ENCODE data around the gene RABEP1. TPM values are rescaled to one million over a fixed set of nuclear protein-coding genes. Genes with fewer than 3 reads are reported as not detected.
"Not testable (repeated sequence)": the region's sequence is repeated elsewhere in the genome, so short reads cannot be mapped to it uniquely, and the experiment has no call there.

The RABEP1 gene
- total RNA-seq, 1 donor from 2014 or later, result 15.1 TPM

DNA sequence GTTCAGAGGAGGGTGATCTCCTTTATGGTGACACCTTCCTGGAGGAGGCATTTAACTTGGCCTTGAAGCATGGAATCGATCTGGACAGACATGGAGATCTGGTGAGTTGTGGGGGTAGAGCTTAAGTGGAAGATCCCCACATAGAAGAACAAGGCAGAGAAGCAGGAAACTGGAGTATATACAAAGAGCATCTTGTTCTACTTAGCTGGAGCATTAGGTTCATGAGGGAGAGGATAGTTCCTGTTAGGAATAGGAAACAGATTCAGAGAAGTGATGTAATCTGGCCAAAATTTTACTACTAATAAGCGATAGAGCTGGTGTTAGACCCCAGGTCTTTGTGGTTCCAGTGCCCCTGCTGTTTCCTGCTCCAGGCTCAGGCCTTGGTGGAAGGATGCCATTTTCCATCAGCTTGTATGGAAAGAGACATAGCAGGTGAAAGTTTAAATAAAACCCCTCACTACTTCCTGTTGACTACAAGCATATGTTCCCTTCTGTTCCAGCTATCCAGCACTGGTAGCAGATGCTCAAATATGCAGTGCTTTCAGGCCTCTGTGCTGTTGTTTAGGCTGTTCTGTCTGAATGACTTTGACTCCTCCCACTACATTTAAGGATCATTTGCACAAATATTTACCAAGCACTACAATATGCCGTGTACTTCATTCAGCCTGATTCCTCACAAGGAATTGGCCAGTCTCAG lies 147.3 kb downstream of the RABEP1 start:
- no peak for ATAC-seq

DNA sequence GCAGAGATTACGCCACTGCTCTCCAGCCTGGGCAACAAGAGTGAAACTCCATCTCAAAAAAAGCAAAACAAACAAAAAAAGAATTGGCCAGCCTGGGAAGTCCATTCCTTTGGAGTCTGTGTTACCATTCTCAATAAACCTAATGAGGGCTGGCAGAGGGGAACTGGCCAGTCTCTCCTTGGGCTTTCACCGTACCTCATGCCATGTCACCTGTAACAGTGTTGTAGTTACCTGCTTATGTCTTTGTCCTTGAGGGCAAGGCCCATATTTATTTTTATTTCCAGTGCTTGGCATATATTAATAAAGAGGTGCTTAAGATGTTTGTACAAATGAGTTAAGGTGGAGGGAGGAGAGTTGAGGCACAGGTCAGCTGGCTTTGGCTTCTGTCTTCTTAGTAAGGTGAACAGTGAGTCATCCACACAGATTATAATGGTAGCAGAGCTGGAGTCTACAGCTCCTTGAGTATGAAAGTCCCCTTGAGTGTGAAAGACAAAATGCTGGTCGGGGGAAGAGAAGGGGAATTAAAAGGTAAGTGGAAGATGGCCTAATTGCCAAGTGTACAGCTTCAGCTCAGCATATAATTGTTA lies 148.4 kb downstream of the RABEP1 start:
- ATAC-seq, result peak; percentile 78

GRCh38 chr17:5431234-5431633 lies 149.2 kb downstream of the RABEP1 start:
- ATAC-seq, result not testable (repeated sequence)

DNA sequence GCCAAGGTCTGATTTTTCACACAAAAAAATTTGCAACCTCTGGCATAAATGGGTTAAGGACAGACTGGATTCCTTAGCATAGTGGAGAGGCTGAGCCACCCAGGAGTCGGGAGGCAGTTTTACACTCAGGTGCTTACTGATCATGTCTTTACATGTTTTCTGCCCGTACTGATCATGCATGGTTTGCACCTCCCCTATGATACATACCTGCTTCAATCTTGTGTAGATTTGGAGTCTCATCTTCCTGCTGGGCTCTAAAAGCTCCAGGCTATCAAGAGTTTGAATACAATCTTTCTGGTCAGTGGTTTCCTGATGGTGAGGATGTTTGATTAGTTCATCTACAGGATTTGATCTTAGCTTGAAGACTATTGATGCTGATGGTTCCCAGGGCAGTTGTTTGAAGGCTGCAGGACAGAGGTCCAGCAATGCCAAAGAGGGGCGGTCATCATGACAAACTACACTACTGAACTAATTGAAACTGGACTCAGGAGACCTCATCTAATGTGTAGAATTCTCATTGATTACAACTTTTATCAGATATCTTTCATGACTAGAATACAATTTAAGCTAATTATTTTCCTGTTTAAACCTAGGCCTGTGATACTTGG lies 150.0 kb downstream of the RABEP1 start:
- ATAC-seq, result peak; percentile 85

- ATAC-seq, result no peak
Observed at GRCh38 chr17:5434984-5435383, 152.9 kb downstream of the RABEP1 start.

Other genes starting within 250 kb of the RABEP1 start
- gene SLC52A1, start 246.9 kb upstream of the RABEP1 start, total RNA-seq, result 0.68 TPM
- 1.8 TPM for gene ZFP3, start 203.8 kb upstream of the RABEP1 start, total RNA-seq
- 3.1 TPM for gene ZNF232, start 170.4 kb upstream of the RABEP1 start, total RNA-seq
- not detected for gene USP6, start 166.3 kb upstream of the RABEP1 start, total RNA-seq
- gene ZNF594, start 90.4 kb upstream of the RABEP1 start, total RNA-seq, result 1.8 TPM
- 0.72 TPM for gene SCIMP, start 47.4 kb upstream of the RABEP1 start, total RNA-seq
- gene NUP88, start 137.4 kb downstream of the RABEP1 start, total RNA-seq, result 50.4 TPM
- 20.7 TPM for gene RPAIN, start 137.9 kb downstream of the RABEP1 start, total RNA-seq
- gene C1QBP, start 156.9 kb downstream of the RABEP1 start, total RNA-seq, result 183 TPM
- gene DHX33, start 186.7 kb downstream of the RABEP1 start, total RNA-seq, result 11.1 TPM
- 35.0 TPM for gene DERL2, start 203.9 kb downstream of the RABEP1 start, total RNA-seq
- 8.1 TPM for gene MIS12, start 204.3 kb downstream of the RABEP1 start, total RNA-seq